ENCODE results near the gene EEFSEC. TPM values are rescaled to one million over a fixed set of nuclear protein-coding genes. Genes with fewer than 3 reads are reported as not detected.

EEFSEC gene
- total RNA-seq, 1 donor: 5.1 TPM

GRCh38 chr3:128394033-128394432 is 240.8 kb downstream of the EEFSEC start:
- DNase-seq (ENCODE audit: insufficient read length, low spot score, missing footprints): no peak
- H3K4me2 ChIP-seq (ENCODE audit: insufficient read depth, low read length): no peak overlapping the region
- no peaks in the 10 kb centered on the region for H3K27me3 ChIP-seq (ENCODE audit: insufficient read depth, low read length)
- peaks cover 5% of the 10 kb centered on the region for H4K20me1 ChIP-seq (ENCODE audit: insufficient read depth, low read length)
- no peak overlapping the region for H3K27ac ChIP-seq (ENCODE audit: low read depth, low read length)
- no peaks in the 10 kb centered on the region for H3K36me3 ChIP-seq (ENCODE audit: insufficient read depth, low read length)
- no peaks in the 10 kb centered on the region for H3K4me1 ChIP-seq (ENCODE audit: insufficient read depth, low read length)
- H3K9me3 ChIP-seq (ENCODE audit: low read depth, low read length): no peaks in the 10 kb centered on the region
- TF ChIP-seq CTCF (IDR thresholded peaks at IDR 0.05; ENCODE audit: extremely low read depth, low read depth, low read length): no peak
- H2AFZ ChIP-seq (ENCODE audit: low read length): no peak overlapping the region
- no peaks in the 10 kb centered on the region for H3K79me2 ChIP-seq (ENCODE audit: insufficient read depth, low read length)
- H3K4me3 ChIP-seq (ENCODE audit: insufficient read depth, low read length): no peak overlapping the region

- no peaks in the 10 kb centered on the region for H3K27me3 ChIP-seq (ENCODE audit: insufficient read depth, low read length)
- H3K27ac ChIP-seq (ENCODE audit: low read depth, low read length): no peak overlapping the region
- no peak for DNase-seq (ENCODE audit: insufficient read length, low spot score, missing footprints)
- no peaks in the 10 kb centered on the region for H3K79me2 ChIP-seq (ENCODE audit: insufficient read depth, low read length)
- H2AFZ ChIP-seq (ENCODE audit: low read length): no peak overlapping the region
- TF ChIP-seq CTCF (IDR thresholded peaks at IDR 0.05; ENCODE audit: extremely low read depth, low read depth, low read length): no peak
- H3K4me1 ChIP-seq (ENCODE audit: insufficient read depth, low read length): no peaks in the 10 kb centered on the region
- H3K36me3 ChIP-seq (ENCODE audit: insufficient read depth, low read length): no peaks in the 10 kb centered on the region
- H3K4me2 ChIP-seq (ENCODE audit: insufficient read depth, low read length): no peak overlapping the region
- H3K4me3 ChIP-seq (ENCODE audit: insufficient read depth, low read length): no peak overlapping the region
- H3K9me3 ChIP-seq (ENCODE audit: low read depth, low read length): no peaks in the 10 kb centered on the region
- peaks cover 5% of the 10 kb centered on the region for H4K20me1 ChIP-seq (ENCODE audit: insufficient read depth, low read length)
These were observed 241.8 kb downstream of the EEFSEC start for GRCh38 chr3:128395046-128395445.

- no peak for TF ChIP-seq CTCF (IDR thresholded peaks at IDR 0.05; ENCODE audit: extremely low read depth, low read depth, low read length)
- H2AFZ ChIP-seq (ENCODE audit: low read length): no peak overlapping the region
- no peaks in the 10 kb centered on the region for H3K9me3 ChIP-seq (ENCODE audit: low read depth, low read length)
- DNase-seq (ENCODE audit: insufficient read length, low spot score, missing footprints): no peak
- H3K4me2 ChIP-seq (ENCODE audit: insufficient read depth, low read length): no peak overlapping the region
- H3K27me3 ChIP-seq (ENCODE audit: insufficient read depth, low read length): no peaks in the 10 kb centered on the region
- H3K4me3 ChIP-seq (ENCODE audit: insufficient read depth, low read length): no peak overlapping the region
- no peaks in the 10 kb centered on the region for H3K4me1 ChIP-seq (ENCODE audit: insufficient read depth, low read length)
- no peaks in the 10 kb centered on the region for H3K79me2 ChIP-seq (ENCODE audit: insufficient read depth, low read length)
- H4K20me1 ChIP-seq (ENCODE audit: insufficient read depth, low read length): peaks cover 5% of the 10 kb centered on the region
- H3K27ac ChIP-seq (ENCODE audit: low read depth, low read length): no peak overlapping the region
- no peaks in the 10 kb centered on the region for H3K36me3 ChIP-seq (ENCODE audit: insufficient read depth, low read length)
These were observed 242.3 kb downstream of the EEFSEC start for GRCh38 chr3:128395500-128396162.

GRCh38 chr3:128397484-128397883 is 244.2 kb downstream of the EEFSEC start:
- TF ChIP-seq CTCF (IDR thresholded peaks at IDR 0.05; ENCODE audit: extremely low read depth, low read depth, low read length): no peak
- Histone ChIP-seq H3K27me3 (ENCODE audit: insufficient read depth, low read length) (no peaks in the 10 kb centered on the region), H3K4me2 (ENCODE audit: insufficient read depth, low read length) (no peak overlapping the region), H3K36me3 (ENCODE audit: insufficient read depth, low read length) (no peaks in the 10 kb centered on the region), H3K9me3 (ENCODE audit: low read depth, low read length) (no peaks in the 10 kb centered on the region), H3K4me3 (ENCODE audit: insufficient read depth, low read length) (no peak overlapping the region), H3K27ac (ENCODE audit: low read depth, low read length) (no peak overlapping the region), H3K79me2 (ENCODE audit: insufficient read depth, low read length) (no peaks in the 10 kb centered on the region), H4K20me1 (ENCODE audit: insufficient read depth, low read length) (peaks cover 5% of the 10 kb centered on the region), H3K4me1 (ENCODE audit: insufficient read depth, low read length) (no peaks in the 10 kb centered on the region), H2AFZ (ENCODE audit: low read length) (no peak overlapping the region)
- no peak for DNase-seq (ENCODE audit: insufficient read length, low spot score, missing footprints)
